Kidney tubule cell (primary cell): ENCODE data around the gene CEP126.

Experiments
- DNase-seq: peaks from one replicate; pipeline ENCODE4 v3.0.0-alpha.2; 2018; ENCODE audit warnings: low spot score

The CEP126 gene

GRCh38 chr11:102012946-102013345, 98.1 kb downstream of the CEP126 start:
- no peak for DNase-seq

- DNase-seq: no peak
Observed at GRCh38 chr11:102014756-102015155, 99.9 kb downstream of the CEP126 start.

GRCh38 chr11:102017026-102017425, 102.2 kb downstream of the CEP126 start:
- DNase-seq: no peak

- DNase-seq: no peak
Observed at GRCh38 chr11:102026217-102026616, 111.4 kb downstream of the CEP126 start.

GRCh38 chr11:102026959-102027358, 112.1 kb downstream of the CEP126 start:
- DNase-seq: no peak

GRCh38 chr11:102036757-102037156, 121.9 kb downstream of the CEP126 start:
- no peak for DNase-seq

- no peak for DNase-seq
Observed at GRCh38 chr11:102046841-102047240, 132.0 kb downstream of the CEP126 start.

- peak; percentile 72 for DNase-seq
Observed at GRCh38 chr11:102047305-102047924, 132.6 kb downstream of the CEP126 start, which contains the start of gene CFAP300. CFAP300 (plus strand) TSS chr11:102047437; CDS start chr11:102047471, 34 bp downstream.
